Measurements from ENCODE around the gene MAGI1.

MAGI1 gene

DNA sequence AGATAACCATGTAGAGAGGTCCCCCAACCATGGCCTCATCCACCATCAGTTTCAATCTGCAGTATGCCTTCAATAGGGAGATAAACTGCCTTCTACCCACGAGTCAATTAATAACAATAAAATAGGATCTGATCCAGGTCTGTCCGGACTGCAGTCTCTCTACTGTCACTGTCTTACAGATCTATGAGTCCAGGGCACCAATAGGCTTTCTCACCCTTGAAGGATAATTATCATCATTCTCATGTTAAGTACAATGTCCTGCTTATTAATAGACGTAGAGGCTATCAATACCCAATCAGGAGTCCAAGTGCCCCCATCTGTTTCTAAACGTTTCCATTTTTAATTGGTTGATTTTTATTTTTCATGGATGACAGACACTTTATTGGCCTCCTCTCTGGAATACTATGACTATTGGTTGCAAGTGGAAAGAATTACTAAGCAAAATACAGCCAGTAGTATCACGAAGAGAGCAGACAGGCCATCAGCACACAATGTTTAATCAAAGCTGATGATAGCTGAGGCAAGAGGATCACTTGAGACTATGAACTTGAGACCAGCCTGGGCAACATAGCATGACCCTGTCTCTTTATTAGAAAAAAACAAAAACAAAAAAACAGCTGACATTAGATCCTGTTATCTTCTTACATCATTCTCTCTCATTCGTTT lies 480.7 kb downstream of the MAGI1 start:
- H3K27me3 ChIP-seq (ENCODE audit: insufficient read depth, poor library complexity, severe bottlenecking): no peaks in the 10 kb centered on the region
- H3K4me3 ChIP-seq (replicated peaks; ENCODE audit: insufficient read depth, low read length): no peak overlapping the region
- no peak for TF ChIP-seq SPI1 (IDR thresholded peaks at IDR 0.05; ENCODE audit: borderline replicate concordance, low read depth)
- TF ChIP-seq GABPA (IDR thresholded peaks at IDR 0.05; ENCODE audit: low read depth): no peak
- TF ChIP-seq POLR2AphosphoS5 (IDR thresholded peaks at IDR 0.05; ENCODE audit: low read depth): no peak
- TF ChIP-seq, protein P1, sequence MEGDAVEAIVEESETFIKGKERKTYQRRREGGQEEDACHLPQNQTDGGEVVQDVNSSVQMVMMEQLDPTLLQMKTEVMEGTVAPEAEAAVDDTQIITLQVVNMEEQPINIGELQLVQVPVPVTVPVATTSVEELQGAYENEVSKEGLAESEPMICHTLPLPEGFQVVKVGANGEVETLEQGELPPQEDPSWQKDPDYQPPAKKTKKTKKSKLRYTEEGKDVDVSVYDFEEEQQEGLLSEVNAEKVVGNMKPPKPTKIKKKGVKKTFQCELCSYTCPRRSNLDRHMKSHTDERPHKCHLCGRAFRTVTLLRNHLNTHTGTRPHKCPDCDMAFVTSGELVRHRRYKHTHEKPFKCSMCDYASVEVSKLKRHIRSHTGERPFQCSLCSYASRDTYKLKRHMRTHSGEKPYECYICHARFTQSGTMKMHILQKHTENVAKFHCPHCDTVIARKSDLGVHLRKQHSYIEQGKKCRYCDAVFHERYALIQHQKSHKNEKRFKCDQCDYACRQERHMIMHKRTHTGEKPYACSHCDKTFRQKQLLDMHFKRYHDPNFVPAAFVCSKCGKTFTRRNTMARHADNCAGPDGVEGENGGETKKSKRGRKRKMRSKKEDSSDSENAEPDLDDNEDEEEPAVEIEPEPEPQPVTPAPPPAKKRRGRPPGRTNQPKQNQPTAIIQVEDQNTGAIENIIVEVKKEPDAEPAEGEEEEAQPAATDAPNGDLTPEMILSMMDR (IDR thresholded peaks at IDR 0.05; ENCODE audit: insufficient read depth, low read length): no peak
- TF ChIP-seq, protein P2, sequence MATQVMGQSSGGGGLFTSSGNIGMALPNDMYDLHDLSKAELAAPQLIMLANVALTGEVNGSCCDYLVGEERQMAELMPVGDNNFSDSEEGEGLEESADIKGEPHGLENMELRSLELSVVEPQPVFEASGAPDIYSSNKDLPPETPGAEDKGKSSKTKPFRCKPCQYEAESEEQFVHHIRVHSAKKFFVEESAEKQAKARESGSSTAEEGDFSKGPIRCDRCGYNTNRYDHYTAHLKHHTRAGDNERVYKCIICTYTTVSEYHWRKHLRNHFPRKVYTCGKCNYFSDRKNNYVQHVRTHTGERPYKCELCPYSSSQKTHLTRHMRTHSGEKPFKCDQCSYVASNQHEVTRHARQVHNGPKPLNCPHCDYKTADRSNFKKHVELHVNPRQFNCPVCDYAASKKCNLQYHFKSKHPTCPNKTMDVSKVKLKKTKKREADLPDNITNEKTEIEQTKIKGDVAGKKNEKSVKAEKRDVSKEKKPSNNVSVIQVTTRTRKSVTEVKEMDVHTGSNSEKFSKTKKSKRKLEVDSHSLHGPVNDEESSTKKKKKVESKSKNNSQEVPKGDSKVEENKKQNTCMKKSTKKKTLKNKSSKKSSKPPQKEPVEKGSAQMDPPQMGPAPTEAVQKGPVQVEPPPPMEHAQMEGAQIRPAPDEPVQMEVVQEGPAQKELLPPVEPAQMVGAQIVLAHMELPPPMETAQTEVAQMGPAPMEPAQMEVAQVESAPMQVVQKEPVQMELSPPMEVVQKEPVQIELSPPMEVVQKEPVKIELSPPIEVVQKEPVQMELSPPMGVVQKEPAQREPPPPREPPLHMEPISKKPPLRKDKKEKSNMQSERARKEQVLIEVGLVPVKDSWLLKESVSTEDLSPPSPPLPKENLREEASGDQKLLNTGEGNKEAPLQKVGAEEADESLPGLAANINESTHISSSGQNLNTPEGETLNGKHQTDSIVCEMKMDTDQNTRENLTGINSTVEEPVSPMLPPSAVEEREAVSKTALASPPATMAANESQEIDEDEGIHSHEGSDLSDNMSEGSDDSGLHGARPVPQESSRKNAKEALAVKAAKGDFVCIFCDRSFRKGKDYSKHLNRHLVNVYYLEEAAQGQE (IDR thresholded peaks at IDR 0.05; ENCODE audit: insufficient replicate concordance, low read depth): no peak
- DNase-seq (ENCODE audit: low read depth in 1 of 2, low spot score in 1 of 2): no peak
- no peak overlapping the region for H3K27ac ChIP-seq (replicated peaks)

DNA sequence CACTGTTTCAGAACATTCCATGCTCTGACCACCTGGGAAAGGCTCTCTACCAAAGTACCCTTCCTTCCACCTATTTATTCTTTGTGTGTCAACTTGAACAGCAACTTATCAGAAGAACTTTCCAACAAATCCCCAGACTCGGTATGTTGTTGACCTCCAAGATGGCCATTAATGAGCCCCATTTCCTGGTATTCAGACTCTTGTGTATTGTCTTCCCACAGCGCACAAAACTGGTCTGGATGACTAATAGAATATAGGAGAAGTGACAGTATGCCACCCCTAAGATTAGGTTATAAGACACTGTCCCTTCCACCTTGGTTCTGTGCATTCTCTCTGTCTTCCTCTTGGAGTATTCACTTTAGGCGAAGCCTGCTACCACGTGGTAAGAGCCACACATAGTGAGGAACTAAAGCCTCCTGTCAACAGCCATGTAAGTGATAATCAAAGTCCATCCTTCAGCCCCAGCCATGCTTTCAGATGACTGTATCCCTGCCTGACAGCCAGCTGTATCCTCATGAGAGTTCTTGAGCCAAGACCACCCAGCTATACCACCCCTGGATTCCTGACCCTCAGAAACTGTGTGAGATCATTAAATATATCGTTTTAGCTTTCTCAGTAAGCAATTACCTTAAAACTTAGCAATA lies 481.7 kb downstream of the MAGI1 start:
- no peak for TF ChIP-seq SPI1 (IDR thresholded peaks at IDR 0.05; ENCODE audit: borderline replicate concordance, low read depth)
- TF ChIP-seq GABPA (IDR thresholded peaks at IDR 0.05; ENCODE audit: low read depth): no peak
- TF ChIP-seq, protein P1 (IDR thresholded peaks at IDR 0.05; ENCODE audit: insufficient read depth, low read length): no peak
- TF ChIP-seq POLR2AphosphoS5 (IDR thresholded peaks at IDR 0.05; ENCODE audit: low read depth): no peak
- TF ChIP-seq, protein P2 (IDR thresholded peaks at IDR 0.05; ENCODE audit: insufficient replicate concordance, low read depth): no peak
- Histone ChIP-seq H3K27ac (replicated peaks) (no peak overlapping the region), H3K4me3 (replicated peaks; ENCODE audit: insufficient read depth, low read length) (no peak overlapping the region), H3K27me3 (ENCODE audit: insufficient read depth, poor library complexity, severe bottlenecking) (no peaks in the 10 kb centered on the region)
- no peak for DNase-seq (ENCODE audit: low read depth in 1 of 2, low spot score in 1 of 2)

GRCh38 chr3:65552434-65552833 lies 486.3 kb downstream of the MAGI1 start:
- H3K27ac ChIP-seq (replicated peaks): no peak overlapping the region
- TF ChIP-seq, protein P1 (IDR thresholded peaks at IDR 0.05; ENCODE audit: insufficient read depth, low read length): no peak
- no peak for TF ChIP-seq GABPA (IDR thresholded peaks at IDR 0.05; ENCODE audit: low read depth)
- no peak for TF ChIP-seq SPI1 (IDR thresholded peaks at IDR 0.05; ENCODE audit: borderline replicate concordance, low read depth)
- TF ChIP-seq POLR2AphosphoS5 (IDR thresholded peaks at IDR 0.05; ENCODE audit: low read depth): no peak
- TF ChIP-seq, protein P2 (IDR thresholded peaks at IDR 0.05; ENCODE audit: insufficient replicate concordance, low read depth): no peak
- DNase-seq (ENCODE audit: low read depth in 1 of 2, low spot score in 1 of 2): no peak
- peaks cover 6% of the 10 kb centered on the region for H3K27me3 ChIP-seq (ENCODE audit: insufficient read depth, poor library complexity, severe bottlenecking)
- H3K4me3 ChIP-seq (replicated peaks; ENCODE audit: insufficient read depth, low read length): no peak overlapping the region

Measured in HL-60 (cell line).